ENCODE data around the gene CORIN. TPM values are rescaled to one million over a fixed set of nuclear protein-coding genes. Genes with fewer than 3 reads are reported as not detected.

CORIN gene
- total and polyA plus RNA-seq, 2 of the 13 experiments (the other 11 are each of a cell fraction or from before 2014, with no cell fraction given): 0.84 to 1.2 TPM

DNA sequence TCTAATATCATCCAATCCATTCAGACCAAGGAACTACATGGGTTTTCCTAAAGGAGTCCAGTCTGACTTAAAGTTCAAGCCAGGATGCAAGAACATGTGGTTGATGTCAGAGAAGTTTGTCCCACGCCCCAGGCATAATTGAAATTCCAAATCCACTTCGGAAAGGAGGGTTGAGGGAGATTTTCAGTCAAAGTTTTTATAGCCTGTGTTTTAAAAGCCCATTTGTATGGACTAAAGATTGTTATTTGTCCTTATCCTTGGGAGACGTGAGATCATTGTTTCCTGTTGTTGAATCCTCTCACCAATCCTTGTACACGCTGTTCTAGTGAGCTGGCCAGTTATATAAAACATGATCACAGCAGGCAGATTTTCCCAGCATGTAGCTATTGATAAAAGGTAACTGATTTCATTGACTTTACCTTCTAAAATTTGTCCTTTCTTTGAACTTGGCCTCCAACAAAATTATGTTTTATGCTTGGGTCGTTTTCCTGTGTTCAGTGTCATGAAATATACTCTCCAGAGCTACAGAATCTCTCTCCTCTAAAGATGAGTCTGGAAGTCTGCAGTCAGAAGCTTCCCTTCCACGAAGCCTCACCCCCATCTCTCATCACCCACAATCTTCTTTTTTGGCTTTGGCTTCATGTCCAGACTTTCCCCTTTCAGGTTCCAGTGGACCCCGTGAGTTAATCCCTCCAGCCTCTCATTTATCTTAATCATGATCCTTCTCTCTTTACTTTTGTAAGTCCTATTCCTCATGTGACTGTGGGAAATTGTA lies 259.9 kb downstream of the CORIN start:
- FAIRE-seq (no peak), ATAC-seq (no peak), DNase-seq (ENCODE audit: low spot score) (no peak)
- Histone ChIP-seq H3K9ac (ENCODE audit: insufficient read depth, low read depth, low read length) (no peak overlapping the region), H3K27ac (ENCODE audit: extremely low read length, insufficient read depth, low read length) (no peak overlapping the region), H4K20me1 (ENCODE audit: insufficient read depth, low read length) (no peaks in the 10 kb centered on the region), H3K79me2 (ENCODE audit: insufficient read depth, low read length) (no peaks in the 10 kb centered on the region), H3K9me3 (ENCODE audit: low read length) (no peaks in the 10 kb centered on the region), H3K4me2 (ENCODE audit: low read depth, low read length) (no peak overlapping the region), H3K4me3 (replicated peaks in 1 of 3; ENCODE audit: insufficient read depth in 1 of 3, low read depth in 2 of 3, low read length in 3 of 3) (no peak overlapping the region), H2AFZ (ENCODE audit: low read length) (no peak overlapping the region), H3K4me1 (ENCODE audit: insufficient read depth, low read length) (no peaks in the 10 kb centered on the region), H3K27me3 (ENCODE audit: control insufficient read depth in 1 of 2, insufficient read depth in 2 of 2, low read length in 2 of 2) (no peaks in the 10 kb centered on the region), H3K36me3 (replicated peaks in 1 of 2; ENCODE audit: control insufficient read depth in 1 of 2, insufficient read depth in 2 of 2, low read length in 2 of 2) (no peaks in the 10 kb centered on the region)
- intact Hi-C loops (cut with micrococcal nuclease; ENCODE audit: unreplicated experiment): no loop called here
- POLR2A ChIA-PET: no interaction called here
- BruUV-seq (replicated peaks): no TSS peak
- WGBS (ENCODE audit: low lambda C conversion rate): 39% methylated on average over 7 of the region's 7 CpGs
- in situ Hi-C loops (cut with HindIII; ENCODE audit: extremely low pct_ligation_motif_present, low pct_unique_long_range_greater_than_20kb): no loop called here
- CTCF ChIA-PET (ENCODE audit: low intra/inter-chr PET ratio, low total read pairs): no interaction called here
- TF ChIP-seq ZBTB3 (CRISPR knock-in tag; IDR thresholded peaks at IDR 0.05; ENCODE audit: borderline replicate concordance, low read depth): no peak
- TF ChIP-seq, protein P1, sequence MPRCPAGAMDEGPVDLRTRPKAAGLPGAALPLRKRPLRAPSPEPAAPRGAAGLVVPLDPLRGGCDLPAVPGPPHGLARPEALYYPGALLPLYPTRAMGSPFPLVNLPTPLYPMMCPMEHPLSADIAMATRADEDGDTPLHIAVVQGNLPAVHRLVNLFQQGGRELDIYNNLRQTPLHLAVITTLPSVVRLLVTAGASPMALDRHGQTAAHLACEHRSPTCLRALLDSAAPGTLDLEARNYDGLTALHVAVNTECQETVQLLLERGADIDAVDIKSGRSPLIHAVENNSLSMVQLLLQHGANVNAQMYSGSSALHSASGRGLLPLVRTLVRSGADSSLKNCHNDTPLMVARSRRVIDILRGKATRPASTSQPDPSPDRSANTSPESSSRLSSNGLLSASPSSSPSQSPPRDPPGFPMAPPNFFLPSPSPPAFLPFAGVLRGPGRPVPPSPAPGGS (CRISPR knock-in tag; IDR thresholded peaks at IDR 0.05): no peak
- no peak for TF ChIP-seq GFI1 (CRISPR knock-in tag; IDR thresholded peaks at IDR 0.05; ENCODE audit: borderline replicate concordance)
- TF ChIP-seq MLXIP (CRISPR knock-in tag; IDR thresholded peaks at IDR 0.05; ENCODE audit: borderline replicate concordance): no peak
- TF ChIP-seq MEIS1 (CRISPR knock-in tag; IDR thresholded peaks at IDR 0.05; ENCODE audit: borderline replicate concordance): no peak
- no peak for TF ChIP-seq BRF2 (CRISPR knock-in tag; IDR thresholded peaks at IDR 0.05)
- TF ChIP-seq ZNF614 (CRISPR knock-in tag; IDR thresholded peaks at IDR 0.05; ENCODE audit: borderline replicate concordance): no peak
- TF ChIP-seq ZNF75D (CRISPR knock-in tag; IDR thresholded peaks at IDR 0.05; ENCODE audit: borderline replicate concordance): no peak

Data from HepG2 (cell line).